Thyroid gland (tissue), 4 donors: Measurements from ENCODE around the gene ZBED6. TPM values are rescaled to one million over a fixed set of nuclear protein-coding genes. Genes with fewer than 3 reads are reported as not detected.
A peak's percentile ranks its signal among the peaks of the same experiment; 100 is the strongest.
"Not testable (repeated sequence)": the region's sequence is repeated elsewhere in the genome, so short reads cannot be mapped to it uniquely, and the experiment has no call there.

Source experiments
- DNase-seq, 2 donors: peaks; one replicate each; pipeline ENCODE4 v3.0.0-alpha.2; 2019
- H3K27ac ChIP-seq, 3 donors: fragments of 200-600 bp; sonication (generic); 1 replicate in 2 of 3; 2 replicates in 1 of 3; pipeline ENCODE4 v1.5.1; 2016 to 2019; ENCODE audit warnings: mild to moderate bottlenecking in 1 of 3, moderate library complexity in 1 of 3
- H3K27me3 ChIP-seq: fragments of 200-600 bp; sonication (generic); one replicate; pipeline ENCODE4 v1.5.1; 2019
- H3K36me3 ChIP-seq, 2 donors: fragments of 200-600 bp; sonication (generic); one replicate each; pipeline ENCODE4 v1.5.1; 2016 to 2019
- H3K4me1 ChIP-seq, 2 donors: fragments of 200-600 bp; sonication (generic); one replicate each; pipeline ENCODE4 v1.5.1; 2017 to 2019
- H3K4me3 ChIP-seq, 3 donors: fragments of 200-600 bp; sonication (generic); replicated peaks in 1 of 3; 1 replicate in 2 of 3; 2 replicates in 1 of 3; pipeline ENCODE4 v1.5.1; 2016; ENCODE audit warnings: mild to moderate bottlenecking in 1 of 3
- H3K9me3 ChIP-seq: fragments of 200-600 bp; sonication (generic); one replicate; pipeline ENCODE4 v1.5.1; 2017
- CTCF ChIP-seq, 6 experiments: fragments of 200-600 bp in 3 of 6; fragments of 450-650 bp in 3 of 6; sonication (generic) in 3 of 6; IDR thresholded peaks; one replicate each; pipeline ENCODE4 v1.5.1; 2016 to 2019; ENCODE audit warnings: antibody characterized with exemption in 6 of 6, mild to moderate bottlenecking in 2 of 6, inconsistent platforms in 1 of 6, moderate library complexity in 1 of 6
- POLR2A ChIP-seq, 2 donors: fragments of 450-650 bp; IDR thresholded peaks; one replicate each; pipeline ENCODE4 v1.6.1; 2017; ENCODE audit warnings: antibody characterized with exemption in 2 of 2, mild to moderate bottlenecking in 2 of 2, moderate library complexity in 1 of 2
- WGBS, 2 donors: methylation state at CpG; one replicate each; pipeline ENCODE4 v1.1.5; 2017; 5-methylcytosine and 5-hydroxymethylcytosine counted together
- intact Hi-C: fragments of 100-400 bp; cut with DNase I; formaldehyde crosslinking; loops from one replicate; pipeline ENCODE4 v1.15.1; 2023
- total RNA-seq, 4 donors: library from RNA; depleted of rRNA; stranded (reverse); fragments of >200 nt; gene quantifications; one replicate each; pipeline ENCODE4 v1.2.3, GENCODE V29; 2016

ZBED6 gene
- total RNA-seq, 4 donors from 2014 or later = 17.6 to 33.2 (median 28.5) TPM

- Histone ChIP-seq H3K27me3 (no peaks in the 10 kb centered on the region), H3K36me3 (no peaks in the 10 kb centered on the region), H3K9me3 (no peaks in the 10 kb centered on the region), H3K4me1 (peaks cover 0 to 5% of the 10 kb centered on the region in 2 donors), H3K4me3 (no peak overlapping the region), H3K27ac (no peak overlapping the region)
- intact Hi-C loops = no loop called here
- WGBS, 2 donors = 87 to 92% methylated on average over 4 of the region's 4 CpGs
- DNase-seq = no peak
- TF ChIP-seq POLR2A (IDR thresholded peaks at IDR 0.05) (no peak), CTCF (IDR thresholded peaks at IDR 0.05) (no peak)
Measured at GRCh38 chr1:203756036-203756435, 39.4 kb upstream of the ZBED6 start.

GRCh38 chr1:203758749-203759148, 36.7 kb upstream of the ZBED6 start:
- H3K27ac ChIP-seq, DNase-seq, H3K4me1 ChIP-seq, H3K9me3 ChIP-seq, intact Hi-C loops, H3K4me3 ChIP-seq, H3K27me3 ChIP-seq, H3K36me3 ChIP-seq: not testable (repeated sequence)
- WGBS, 2 donors = 94 to 97% methylated on average over 2 of the region's 2 CpGs

GRCh38 chr1:203760506-203760905, 34.9 kb upstream of the ZBED6 start:
- TF ChIP-seq CTCF (IDR thresholded peaks at IDR 0.05) (no peak), POLR2A (IDR thresholded peaks at IDR 0.05) (no peak)
- Histone ChIP-seq H3K9me3 (no peaks in the 10 kb centered on the region), H3K4me1 (peaks cover 0 to 5% of the 10 kb centered on the region in 2 donors), H3K27ac (peak overlapping the region in 1 of 3 donors; percentile 28), H3K36me3 (no peaks in the 10 kb centered on the region), H3K4me3 (no peak overlapping the region), H3K27me3 (no peaks in the 10 kb centered on the region)
- WGBS, 2 donors = 33 to 56% methylated on average over 3 of the region's 3 CpGs
- intact Hi-C loops = no loop called here
- peak; percentile 64 to 66 for DNase-seq

- 83 to 87% methylated on average over 7 of the region's 7 CpGs for WGBS, 2 donors
- H3K27ac ChIP-seq, DNase-seq, H3K4me3 ChIP-seq, intact Hi-C loops, H3K9me3 ChIP-seq, H3K4me1 ChIP-seq, H3K36me3 ChIP-seq, H3K27me3 ChIP-seq: not testable (repeated sequence)
Measured at GRCh38 chr1:203761958-203762357, 33.5 kb upstream of the ZBED6 start.

- no peak for DNase-seq
- intact Hi-C loops = no loop called here
- Histone ChIP-seq H3K4me1 (peaks cover 0 to 5% of the 10 kb centered on the region in 2 donors), H3K36me3 (no peaks in the 10 kb centered on the region), H3K4me3 (no peak overlapping the region), H3K9me3 (no peaks in the 10 kb centered on the region), H3K27ac (no peak overlapping the region), H3K27me3 (no peaks in the 10 kb centered on the region)
- TF ChIP-seq CTCF (IDR thresholded peaks at IDR 0.05) (no peak), POLR2A (IDR thresholded peaks at IDR 0.05) (no peak)
- 97% methylated on average over 1 of the region's 1 CpG for WGBS, 2 donors
Measured at GRCh38 chr1:203763505-203763904, 31.9 kb upstream of the ZBED6 start.

- H3K4me1 ChIP-seq = peaks cover 2 to 5% of the 10 kb centered on the region in 2 donors
- no peaks in the 10 kb centered on the region for H3K36me3 ChIP-seq
- intact Hi-C loops = no loop called here
- no peak overlapping the region for H3K4me3 ChIP-seq
- TF ChIP-seq CTCF (IDR thresholded peaks at IDR 0.05) (no peak), POLR2A (IDR thresholded peaks at IDR 0.05) (no peak)
- H3K27ac ChIP-seq = no peak overlapping the region
- WGBS, 2 donors = 70 to 90% methylated on average over 3 of the region's 3 CpGs
- no peaks in the 10 kb centered on the region for H3K9me3 ChIP-seq
- no peaks in the 10 kb centered on the region for H3K27me3 ChIP-seq
- no peak for DNase-seq
Measured at GRCh38 chr1:203764105-203765028, 31.1 kb upstream of the ZBED6 start.
